NAMALWA (cell line): ENCODE data around the gene ZSWIM6.
"Not testable (repeated sequence)": the region's sequence is repeated elsewhere in the genome, so short reads cannot be mapped to it uniquely, and the experiment has no call there.

Source experiments
- DNase-seq: peaks from one replicate; pipeline ENCODE4 v3.0.0-alpha.2; 2015; ENCODE audit warnings: low spot score

ZSWIM6 gene

GRCh38 chr5:61363401-61364114, 31.5 kb downstream of the ZSWIM6 start:
- no peak for DNase-seq

DNA sequence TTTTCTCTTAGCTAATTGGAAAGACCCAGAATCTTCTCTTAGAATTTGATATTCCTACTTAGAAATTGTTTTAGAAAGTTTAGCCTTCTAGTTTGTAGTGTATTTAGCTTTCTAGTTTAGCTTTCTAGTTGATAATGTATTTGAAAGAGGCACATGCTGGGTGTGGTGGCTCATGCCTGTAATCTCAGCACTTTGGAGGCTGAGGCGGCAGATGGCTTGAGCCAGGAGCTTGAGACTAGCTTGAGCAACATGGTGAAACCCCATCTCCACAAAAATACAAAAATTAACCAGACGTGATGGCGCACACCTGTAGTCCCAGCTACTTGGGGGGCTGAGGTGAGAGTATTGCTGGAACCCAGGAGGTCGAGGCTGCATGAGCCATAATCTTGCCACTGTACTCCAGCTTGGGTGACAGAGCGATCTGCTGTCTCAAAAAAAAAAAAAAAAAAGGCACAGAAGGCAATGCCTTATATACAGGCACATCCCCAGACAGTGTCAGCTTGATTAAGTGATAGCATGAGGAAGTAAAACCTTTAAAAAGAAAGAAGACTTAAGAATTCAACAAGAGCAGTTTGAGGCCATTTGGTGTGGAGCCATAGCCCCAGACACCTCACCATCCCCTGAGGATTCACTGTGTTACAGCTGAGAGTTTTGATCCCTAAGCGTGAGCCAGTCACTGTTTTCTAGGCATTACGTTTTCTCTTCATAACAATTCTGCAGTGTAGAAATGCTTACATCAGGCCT, 34.6 kb downstream of the ZSWIM6 start:
- no peak for DNase-seq

DNA sequence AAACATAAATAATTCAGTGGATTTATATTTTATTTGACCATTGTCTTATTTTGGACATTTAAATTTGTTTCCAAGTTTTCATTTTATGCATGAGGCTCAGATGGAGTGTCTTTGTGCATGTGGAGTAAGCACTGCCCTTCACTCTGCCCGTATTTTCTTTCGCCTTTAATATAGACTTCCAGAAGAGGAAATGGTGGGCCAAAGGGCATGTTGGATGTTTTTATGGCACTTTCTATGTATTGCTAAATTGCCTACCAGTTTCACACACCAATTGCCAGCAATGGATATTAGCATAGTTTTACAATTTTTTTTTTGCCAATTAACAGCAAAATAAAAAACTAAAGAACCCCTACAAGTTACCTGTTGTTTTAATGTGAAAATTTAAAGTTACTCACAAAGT, 38.4 kb downstream of the ZSWIM6 start:
- DNase-seq = no peak

GRCh38 chr5:61371474-61371873, 39.4 kb downstream of the ZSWIM6 start:
- DNase-seq = no peak

DNA sequence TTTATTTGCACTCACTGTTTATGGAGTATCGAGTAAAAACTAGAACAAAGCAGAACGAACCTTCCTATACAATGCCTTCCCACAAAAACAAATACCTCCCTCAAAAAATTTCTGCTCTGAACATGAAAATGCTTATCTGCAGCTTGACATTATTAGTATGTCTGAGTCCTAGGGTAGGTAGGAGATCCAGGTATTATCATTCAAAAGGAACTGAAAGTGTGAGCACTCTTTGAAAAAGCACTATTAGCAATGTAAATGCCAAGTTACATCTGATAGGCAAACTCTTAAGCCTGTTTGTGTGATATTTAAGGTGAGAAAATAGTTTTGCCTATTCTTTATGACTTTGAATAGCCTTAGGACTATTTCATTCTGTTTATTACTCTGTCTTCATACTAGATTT, 47.6 kb downstream of the ZSWIM6 start:
- no peak for DNase-seq

GRCh38 chr5:61381968-61382367, 49.9 kb downstream of the ZSWIM6 start:
- no peak for DNase-seq

- DNase-seq = no peak
These were observed 53.6 kb downstream of the ZSWIM6 start for GRCh38 chr5:61385627-61386026.

DNA sequence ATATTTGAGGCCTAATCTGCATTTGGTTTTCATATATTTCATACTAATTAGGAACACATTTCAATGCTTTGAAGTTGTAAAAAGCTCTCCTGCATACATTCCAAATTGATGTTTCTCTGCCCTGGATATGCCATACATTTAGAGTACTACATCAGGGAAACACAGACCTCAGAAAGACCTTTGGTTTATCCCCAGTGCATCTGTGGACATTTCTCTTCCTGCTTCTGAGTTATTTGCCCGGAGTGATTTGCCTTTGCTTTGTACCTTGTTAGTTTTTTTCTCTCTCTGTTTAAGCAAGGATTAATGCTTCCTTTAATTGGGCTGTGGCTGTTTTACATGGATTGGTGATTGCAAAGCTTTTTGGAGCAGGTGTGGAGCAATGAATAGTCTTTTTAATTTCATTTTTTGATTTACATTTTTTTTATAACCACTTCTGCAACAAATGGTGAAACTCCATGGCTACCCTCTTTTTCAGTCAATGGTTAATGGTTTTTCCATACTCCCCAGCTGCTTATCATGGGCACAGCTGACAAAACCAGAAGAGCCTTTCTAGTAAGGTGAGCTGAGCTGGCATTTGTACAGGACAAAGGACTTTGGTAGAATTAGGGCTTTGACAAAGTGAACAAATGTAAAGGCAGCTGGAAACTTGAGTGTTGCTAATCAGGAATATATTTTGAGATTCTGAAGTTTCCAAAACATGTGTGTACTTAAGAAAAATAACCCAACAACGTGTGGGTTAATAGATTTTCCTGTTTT, 54.2 kb downstream of the ZSWIM6 start:
- DNase-seq = no peak

DNA sequence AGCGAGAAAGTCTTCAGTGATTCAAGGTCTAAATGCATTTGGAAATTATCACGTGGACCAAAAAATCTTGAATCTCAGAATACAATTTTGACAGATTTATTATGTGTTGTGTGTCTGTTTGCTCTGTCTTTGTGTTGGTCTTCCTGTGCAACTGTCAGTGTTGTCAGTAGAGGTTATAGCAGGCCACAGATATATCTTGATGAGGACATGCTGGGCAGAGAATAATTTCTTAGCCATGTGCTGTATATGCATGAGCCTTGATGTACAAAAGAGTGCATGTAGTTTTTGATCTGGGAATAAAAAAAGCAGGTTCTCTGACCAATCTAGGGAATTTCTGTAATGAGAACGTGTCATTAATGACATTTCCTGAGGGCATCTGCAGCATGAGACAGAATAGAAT, 57.6 kb downstream of the ZSWIM6 start:
- no peak for DNase-seq

- no peak for DNase-seq
These were observed 62.1 kb downstream of the ZSWIM6 start for GRCh38 chr5:61394078-61394704.

DNA sequence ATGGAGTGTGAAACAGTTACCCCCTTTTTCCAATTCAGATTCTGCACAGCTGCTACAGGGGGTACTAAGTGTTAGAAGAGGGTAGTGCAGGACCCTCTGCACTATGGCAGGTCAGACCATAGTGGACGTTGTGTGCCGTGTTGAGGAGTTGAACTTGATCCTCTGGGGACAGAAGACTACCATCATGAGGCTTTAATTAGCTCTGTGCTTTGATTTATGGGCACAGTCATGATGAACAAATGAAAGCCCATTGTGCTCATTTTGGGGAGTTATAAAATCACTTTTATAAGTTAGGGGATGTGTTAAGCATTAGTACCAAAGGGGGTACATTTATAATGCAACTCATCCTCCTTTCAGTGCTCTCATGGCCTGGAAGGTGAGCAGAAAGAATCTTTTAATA, 62.7 kb downstream of the ZSWIM6 start:
- DNase-seq = no peak

GRCh38 chr5:61397238-61397637, 65.2 kb downstream of the ZSWIM6 start:
- DNase-seq = no peak

DNA sequence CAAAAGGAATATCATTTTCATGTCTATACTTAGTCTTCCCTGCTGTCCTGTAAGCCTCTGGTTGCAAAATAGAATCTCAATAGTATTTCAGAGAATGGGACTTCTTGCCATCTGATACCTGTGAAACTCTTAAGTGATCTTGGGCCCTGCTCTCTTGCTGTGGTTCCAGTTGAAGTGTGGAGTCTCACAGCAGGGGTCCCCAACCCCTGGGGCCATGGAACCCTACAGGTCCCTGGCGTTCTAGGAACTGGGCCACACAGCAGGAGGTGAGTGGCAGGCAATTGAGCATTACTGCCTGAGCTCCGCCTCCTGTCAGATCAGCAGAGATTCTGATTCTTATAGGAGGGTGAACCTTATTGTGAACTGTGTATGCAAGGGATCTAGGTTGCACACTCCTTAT, 65.9 kb downstream of the ZSWIM6 start:
- no peak for DNase-seq

DNA sequence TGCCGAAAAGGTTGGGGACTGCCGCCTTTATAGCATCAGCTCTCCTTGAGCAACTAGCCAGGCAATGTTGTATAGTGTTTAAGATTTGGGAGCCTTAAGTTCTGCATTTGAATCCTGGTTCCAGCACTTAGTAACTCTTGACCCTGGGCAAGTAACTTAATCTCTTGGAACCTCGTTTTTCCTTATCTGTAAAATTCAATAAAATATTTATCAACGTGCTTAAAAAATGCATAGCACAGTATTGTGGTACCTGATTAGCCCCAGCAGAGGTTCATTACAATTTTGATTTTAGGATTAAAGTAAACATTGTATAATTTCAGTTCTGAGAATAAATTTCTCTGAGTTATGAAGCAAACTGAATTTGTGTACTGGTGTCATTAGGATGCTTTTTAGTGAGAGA, 66.4 kb downstream of the ZSWIM6 start:
- no peak for DNase-seq

DNA sequence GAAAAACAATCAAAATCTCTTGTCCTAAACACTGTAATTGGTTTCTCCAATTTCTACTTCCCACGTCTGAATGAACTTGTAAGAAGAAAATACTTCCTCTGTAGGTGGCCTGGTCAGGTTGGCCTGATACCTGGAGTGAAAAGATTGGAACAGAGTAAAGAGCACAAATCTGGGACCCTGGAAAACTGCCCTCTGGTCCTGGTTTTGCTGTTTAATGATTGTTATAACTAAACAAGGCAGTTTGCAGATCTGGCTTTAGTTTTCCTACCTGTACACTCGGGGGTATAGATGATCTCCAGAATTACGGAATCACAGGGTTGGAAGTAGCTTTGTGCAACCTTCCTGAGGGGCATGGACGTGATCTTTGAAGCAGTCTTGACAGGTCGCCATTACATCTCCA, 67.6 kb downstream of the ZSWIM6 start:
- DNase-seq = no peak

- no peak for DNase-seq
These were observed 69.7 kb downstream of the ZSWIM6 start for GRCh38 chr5:61401726-61402125.

GRCh38 chr5:61402244-61402823, 70.3 kb downstream of the ZSWIM6 start:
- DNase-seq = no peak

DNA sequence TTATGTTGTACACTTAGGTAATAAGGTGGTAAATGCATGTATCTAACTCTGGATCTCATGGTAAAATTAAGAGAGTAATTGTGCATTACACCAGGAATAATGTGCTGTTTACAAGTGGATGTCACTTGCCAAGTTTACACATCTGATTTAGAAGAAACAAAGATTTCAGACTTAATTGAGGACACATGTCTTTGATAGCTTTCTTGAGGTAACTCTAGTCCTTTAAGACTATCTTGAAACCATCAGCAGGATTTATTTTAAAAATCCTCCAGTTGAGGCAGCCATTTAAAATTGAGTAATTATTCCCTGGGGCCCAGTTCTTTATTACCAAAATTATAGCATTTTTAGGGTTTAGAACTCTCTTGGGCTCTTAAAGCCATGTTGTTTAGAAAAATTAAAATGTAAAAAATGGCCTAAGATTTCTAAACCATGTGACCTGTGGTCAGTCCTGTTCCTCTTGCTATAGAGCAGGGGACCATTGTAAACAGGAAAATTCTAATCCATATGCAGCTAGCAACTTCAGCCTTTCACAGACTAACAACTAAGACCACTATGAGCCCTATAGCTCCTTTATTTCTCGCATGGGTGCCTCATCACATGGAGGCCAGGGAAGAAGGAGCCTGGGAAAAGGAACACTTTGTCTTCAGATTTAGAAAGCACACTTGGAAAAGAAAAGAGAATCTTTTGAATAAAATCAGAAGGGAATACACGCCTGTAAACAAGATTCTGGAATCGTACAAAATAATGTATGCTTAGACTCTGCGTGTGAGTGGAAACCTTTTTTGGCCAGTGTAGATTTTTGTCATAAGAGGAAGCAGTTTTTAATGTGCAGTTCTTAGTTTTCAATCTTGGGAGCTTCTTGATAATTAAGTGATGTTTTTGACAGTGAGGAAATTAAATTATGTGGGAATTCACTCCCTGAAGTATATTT, 71.2 kb downstream of the ZSWIM6 start:
- no peak for DNase-seq

DNA sequence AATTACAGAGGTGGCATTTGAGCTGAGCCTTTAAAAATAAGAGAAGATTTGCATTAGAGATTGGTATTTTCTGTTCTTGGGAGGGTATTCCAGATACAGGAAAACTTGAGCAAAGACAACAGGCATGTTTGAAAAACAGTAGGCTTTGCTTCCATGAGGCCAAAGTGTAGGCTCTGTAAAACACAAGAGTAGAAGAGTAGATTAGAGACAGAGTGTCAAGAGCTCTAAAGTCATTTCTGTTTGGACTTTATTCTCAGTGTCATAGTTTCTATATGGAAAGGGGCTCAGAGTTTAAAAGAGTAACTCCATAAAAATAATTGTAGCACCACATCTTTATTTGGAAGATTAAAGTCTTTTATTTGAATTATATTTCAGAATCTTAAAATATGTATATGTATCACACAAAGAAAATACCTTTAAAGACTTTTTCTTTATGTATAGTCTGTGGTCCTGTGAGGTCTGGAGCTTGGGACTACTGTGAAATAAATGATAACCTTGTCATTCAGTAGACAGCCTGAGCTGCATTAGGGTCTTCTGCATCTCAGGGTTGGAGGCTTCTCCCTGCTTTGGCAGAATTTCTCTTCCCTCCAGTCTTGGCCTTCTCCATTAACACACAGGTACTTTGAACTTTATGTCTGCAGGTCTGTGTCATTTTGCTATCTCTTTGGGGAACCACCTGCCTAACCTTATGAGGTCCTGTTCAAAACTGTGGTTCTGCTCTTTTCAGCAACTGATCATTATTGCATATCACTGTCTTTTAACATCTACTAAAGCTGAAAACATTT, 73.6 kb downstream of the ZSWIM6 start:
- no peak for DNase-seq

GRCh38 chr5:61406497-61406896, 74.4 kb downstream of the ZSWIM6 start:
- DNase-seq = not testable (repeated sequence)
